GM23338 (cell line): Measurements from ENCODE around the gene SV2A. TPM values are rescaled to one million over a fixed set of nuclear protein-coding genes. Genes with fewer than 3 reads are reported as not detected.

Source experiments
- ATAC-seq: fragments of 200-7000 bp; cut with Tn5 transposase; 3 replicates; pipeline ENCODE4 v1.9.1; 2020
- DNase-seq: peaks from one replicate; pipeline ENCODE4 v3.0.0-alpha.2; 2015; ENCODE audit warnings: low spot score
- H2AFZ ChIP-seq: fragments of 200-600 bp; sonication (generic); 2 replicates; pipeline ENCODE4 v1.8.0; 2016; ENCODE audit warnings: antibody characterized with exemption, mild to moderate bottlenecking, moderate library complexity
- H3F3A ChIP-seq: fragments of 200-600 bp; sonication (generic); replicated peaks from 2 replicates; pipeline ENCODE4 v1.8.0; 2017; ENCODE audit warnings: antibody characterized with exemption, mixed run types, low read depth
- H3K27ac ChIP-seq: fragments of 200-600 bp; sonication (generic); 2 replicates; pipeline ENCODE4 v1.6.1; 2016; ENCODE audit warnings: low read depth
- H3K27me3 ChIP-seq: fragments of 200-600 bp; sonication (generic); 2 replicates; pipeline ENCODE4 v1.8.0; 2016; ENCODE audit warnings: mild to moderate bottlenecking, mixed run types, moderate library complexity; ENCODE audit not compliant: insufficient read depth
- H3K36me3 ChIP-seq: fragments of 200-600 bp; sonication (generic); 2 replicates; pipeline ENCODE4 v1.8.0; 2016; ENCODE audit warnings: mild to moderate bottlenecking; ENCODE audit not compliant: insufficient read depth
- H3K4me1 ChIP-seq: fragments of 200-600 bp; sonication (generic); 2 replicates; pipeline ENCODE4 v1.8.0; 2016; ENCODE audit warnings: mild to moderate bottlenecking, moderate library complexity; ENCODE audit not compliant: insufficient read depth
- H3K4me2 ChIP-seq: fragments of 200-600 bp; sonication (generic); 2 replicates; pipeline ENCODE4 v1.7.1; 2017; ENCODE audit warnings: mixed run types
- H3K4me3 ChIP-seq: fragments of 200-600 bp; sonication (generic); 2 replicates; pipeline ENCODE4 v1.6.1; 2016; ENCODE audit warnings: mixed run types
- H3K79me2 ChIP-seq: fragments of 200-600 bp; sonication (generic); replicated peaks from 2 replicates; pipeline ENCODE4 v1.8.0; 2017; ENCODE audit warnings: mild to moderate bottlenecking; ENCODE audit not compliant: insufficient read depth
- H3K9me2 ChIP-seq: fragments of 200-600 bp; sonication (generic); 2 replicates; pipeline ENCODE4 v1.8.0; 2017; ENCODE audit not compliant: insufficient read depth
- H4K20me1 ChIP-seq: fragments of 200-600 bp; sonication (generic); replicated peaks from 2 replicates; pipeline ENCODE4 v1.8.0; 2017; ENCODE audit warnings: mild to moderate bottlenecking; ENCODE audit not compliant: insufficient read depth
- H3K27ac Mint-ChIP-seq: 2 replicates; pipeline ENCODE4 v1.8.0; 2020; ENCODE audit warnings: inconsistent platforms, mild to moderate bottlenecking, moderate library complexity, mixed read lengths
- H3K27me3 Mint-ChIP-seq: 3 replicates; pipeline ENCODE4 v1.8.0; 2022; ENCODE audit warnings: low read depth, mild to moderate bottlenecking, moderate library complexity, mixed read lengths, inconsistent platforms; ENCODE audit not compliant: insufficient read depth, poor library complexity
- H3K36me3 Mint-ChIP-seq: 3 replicates; pipeline ENCODE4 v1.8.0; 2021; ENCODE audit warnings: low read depth, mild to moderate bottlenecking, inconsistent platforms, moderate library complexity, mixed read lengths
- H3K4me1 Mint-ChIP-seq: 3 replicates; pipeline ENCODE4 v1.8.0; 2020; ENCODE audit warnings: mild to moderate bottlenecking, inconsistent platforms, mixed read lengths
- H3K4me3 Mint-ChIP-seq: 3 replicates; pipeline ENCODE4 v1.8.0; 2021; ENCODE audit warnings: moderate library complexity, mild to moderate bottlenecking, inconsistent platforms, mixed read lengths
- H3K9me3 Mint-ChIP-seq: 3 replicates; pipeline ENCODE4 v1.8.0; 2020; ENCODE audit warnings: moderate library complexity, mild to moderate bottlenecking, inconsistent platforms, mixed read lengths
- CREB1 ChIP-seq: fragments of 250-450 bp; sonication (Bioruptor Pico); IDR thresholded peaks from 2 replicates; pipeline ENCODE4 v1.5.0; 2020; ENCODE audit warnings: low read depth, mild to moderate bottlenecking, moderate library complexity
- EZH2 ChIP-seq: fragments of 200-600 bp; sonication (generic); IDR thresholded peaks from one replicate; pipeline ENCODE4 v1.8.0; 2017; ENCODE audit warnings: antibody characterized with exemption, mild to moderate bottlenecking, low read depth; ENCODE audit not compliant: unreplicated experiment
- EZH2phosphoT487 ChIP-seq: fragments of 200-600 bp; sonication (generic); IDR thresholded peaks from one replicate; pipeline ENCODE4 v1.8.1; 2018; ENCODE audit warnings: antibody characterized with exemption; ENCODE audit not compliant: unreplicated experiment
- JUNB ChIP-seq: IDR thresholded peaks from one replicate; pipeline ENCODE4 v1.6.1; 2016; ENCODE audit warnings: antibody characterized with exemption; ENCODE audit not compliant: unreplicated experiment
- NANOG ChIP-seq: IDR thresholded peaks from 2 replicates; pipeline ENCODE4 v1.6.1; 2016; ENCODE audit warnings: antibody characterized with exemption, borderline replicate concordance
- POLR2AphosphoS5 ChIP-seq: IDR thresholded peaks from 2 replicates; pipeline ENCODE4 v1.6.1; 2016; ENCODE audit warnings: antibody characterized with exemption, low read depth
- STAT1 ChIP-seq: IDR thresholded peaks from one replicate; pipeline ENCODE4 v1.6.1; 2016; ENCODE audit warnings: antibody characterized with exemption; ENCODE audit not compliant: unreplicated experiment
- ZNF114 ChIP-seq: fragments of 250-450 bp; sonication (Bioruptor Pico); IDR thresholded peaks from 2 replicates; pipeline ENCODE4 v1.5.0; 2020; ENCODE audit warnings: mild to moderate bottlenecking, moderate library complexity
- ZNF331 ChIP-seq: fragments of 250-450 bp; sonication (Bioruptor Pico); IDR thresholded peaks from 2 replicates; pipeline ENCODE4 v1.5.0; 2020; ENCODE audit warnings: low read depth, mild to moderate bottlenecking, moderate library complexity
- polyA plus RNA-seq: library from polyadenylated mRNA; unstranded; fragments of >200 nt; fragmentation: Nextera tagmentation; extraction: Ambion mirVana; gene quantifications from 2 replicates; pipeline ENCODE4 v1.2.1, GENCODE V29; 2016
- total RNA-seq: library from RNA; depleted of rRNA; stranded (reverse); fragments of >200 nt; shearing (Covaris generic); gene quantifications from 2 replicates; pipeline ENCODE4 v1.2.3, GENCODE V29; 2014
- TF ChIP-seq, protein P1 (sequence below): fragments of 250-450 bp; sonication (Bioruptor Pico); IDR thresholded peaks from 2 replicates; pipeline ENCODE4 v1.5.0; 2020; ENCODE audit warnings: mild to moderate bottlenecking, moderate library complexity
- TF ChIP-seq, protein P2 (sequence below): IDR thresholded peaks from 2 replicates; pipeline ENCODE4 v1.6.1; 2016; ENCODE audit warnings: antibody characterized with exemption
- TF ChIP-seq, protein P3 (sequence below), 2 experiments: fragments of 200-600 bp in 1 of 2; sonication (generic) in 1 of 2; conservative IDR thresholded peaks; 2 replicates each; pipeline versions ENCODE4 v1.5.1 to v1.6.1; 2016 to 2017; ENCODE audit warnings: antibody characterized with exemption in 2 of 2, low read depth in 2 of 2, mild to moderate bottlenecking in 2 of 2, moderate library complexity in 1 of 2
- TF ChIP-seq, protein P4 (sequence below): IDR thresholded peaks from one replicate; pipeline ENCODE4 v1.6.1; 2018; ENCODE audit warnings: antibody characterized with exemption; ENCODE audit not compliant: unreplicated experiment

SV2A gene
- total and polyA plus RNA-seq, 2 experiments from 2014 or later: 17.8 to 41.7 TPM

DNA sequence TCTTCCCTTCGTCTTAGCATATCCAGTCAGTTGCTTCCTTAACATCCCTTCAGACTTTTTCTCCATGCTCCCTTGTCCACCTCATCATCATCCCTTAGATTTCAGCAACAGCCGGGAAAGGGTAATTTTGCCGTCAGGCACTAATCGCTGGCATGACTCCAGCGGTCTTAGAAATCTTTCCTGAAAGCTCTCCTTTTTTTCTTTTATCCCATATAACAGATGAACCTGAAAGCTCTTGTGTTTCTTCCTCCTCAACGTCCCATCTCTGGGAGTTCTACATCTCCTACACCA is 28.7 kb downstream of the SV2A start:
- ATAC-seq: no peak
- no peaks in the 10 kb centered on the region for H3K27me3 ChIP-seq
- Mint-ChIP-seq H3K4me3 (no peak overlapping the region), H3K27me3 (peaks cover 3% of the 10 kb centered on the region), H3K36me3 (no peaks in the 10 kb centered on the region), H3K4me1 (peaks cover 4% of the 10 kb centered on the region; the same call in 2 of the 3 replicates), H3K9me3 (no peaks in the 10 kb centered on the region), H3K27ac (no peak overlapping the region)
- TF ChIP-seq EZH2 (no peak), STAT1 (no peak), NANOG (no peak), ZNF331 (CRISPR knock-in tag) (no peak), ZNF114 (CRISPR knock-in tag) (no peak), CREB1 (CRISPR knock-in tag) (no peak), EZH2phosphoT487 (no peak), POLR2AphosphoS5 (no peak), JUNB (no peak)
- TF ChIP-seq, protein P1, sequence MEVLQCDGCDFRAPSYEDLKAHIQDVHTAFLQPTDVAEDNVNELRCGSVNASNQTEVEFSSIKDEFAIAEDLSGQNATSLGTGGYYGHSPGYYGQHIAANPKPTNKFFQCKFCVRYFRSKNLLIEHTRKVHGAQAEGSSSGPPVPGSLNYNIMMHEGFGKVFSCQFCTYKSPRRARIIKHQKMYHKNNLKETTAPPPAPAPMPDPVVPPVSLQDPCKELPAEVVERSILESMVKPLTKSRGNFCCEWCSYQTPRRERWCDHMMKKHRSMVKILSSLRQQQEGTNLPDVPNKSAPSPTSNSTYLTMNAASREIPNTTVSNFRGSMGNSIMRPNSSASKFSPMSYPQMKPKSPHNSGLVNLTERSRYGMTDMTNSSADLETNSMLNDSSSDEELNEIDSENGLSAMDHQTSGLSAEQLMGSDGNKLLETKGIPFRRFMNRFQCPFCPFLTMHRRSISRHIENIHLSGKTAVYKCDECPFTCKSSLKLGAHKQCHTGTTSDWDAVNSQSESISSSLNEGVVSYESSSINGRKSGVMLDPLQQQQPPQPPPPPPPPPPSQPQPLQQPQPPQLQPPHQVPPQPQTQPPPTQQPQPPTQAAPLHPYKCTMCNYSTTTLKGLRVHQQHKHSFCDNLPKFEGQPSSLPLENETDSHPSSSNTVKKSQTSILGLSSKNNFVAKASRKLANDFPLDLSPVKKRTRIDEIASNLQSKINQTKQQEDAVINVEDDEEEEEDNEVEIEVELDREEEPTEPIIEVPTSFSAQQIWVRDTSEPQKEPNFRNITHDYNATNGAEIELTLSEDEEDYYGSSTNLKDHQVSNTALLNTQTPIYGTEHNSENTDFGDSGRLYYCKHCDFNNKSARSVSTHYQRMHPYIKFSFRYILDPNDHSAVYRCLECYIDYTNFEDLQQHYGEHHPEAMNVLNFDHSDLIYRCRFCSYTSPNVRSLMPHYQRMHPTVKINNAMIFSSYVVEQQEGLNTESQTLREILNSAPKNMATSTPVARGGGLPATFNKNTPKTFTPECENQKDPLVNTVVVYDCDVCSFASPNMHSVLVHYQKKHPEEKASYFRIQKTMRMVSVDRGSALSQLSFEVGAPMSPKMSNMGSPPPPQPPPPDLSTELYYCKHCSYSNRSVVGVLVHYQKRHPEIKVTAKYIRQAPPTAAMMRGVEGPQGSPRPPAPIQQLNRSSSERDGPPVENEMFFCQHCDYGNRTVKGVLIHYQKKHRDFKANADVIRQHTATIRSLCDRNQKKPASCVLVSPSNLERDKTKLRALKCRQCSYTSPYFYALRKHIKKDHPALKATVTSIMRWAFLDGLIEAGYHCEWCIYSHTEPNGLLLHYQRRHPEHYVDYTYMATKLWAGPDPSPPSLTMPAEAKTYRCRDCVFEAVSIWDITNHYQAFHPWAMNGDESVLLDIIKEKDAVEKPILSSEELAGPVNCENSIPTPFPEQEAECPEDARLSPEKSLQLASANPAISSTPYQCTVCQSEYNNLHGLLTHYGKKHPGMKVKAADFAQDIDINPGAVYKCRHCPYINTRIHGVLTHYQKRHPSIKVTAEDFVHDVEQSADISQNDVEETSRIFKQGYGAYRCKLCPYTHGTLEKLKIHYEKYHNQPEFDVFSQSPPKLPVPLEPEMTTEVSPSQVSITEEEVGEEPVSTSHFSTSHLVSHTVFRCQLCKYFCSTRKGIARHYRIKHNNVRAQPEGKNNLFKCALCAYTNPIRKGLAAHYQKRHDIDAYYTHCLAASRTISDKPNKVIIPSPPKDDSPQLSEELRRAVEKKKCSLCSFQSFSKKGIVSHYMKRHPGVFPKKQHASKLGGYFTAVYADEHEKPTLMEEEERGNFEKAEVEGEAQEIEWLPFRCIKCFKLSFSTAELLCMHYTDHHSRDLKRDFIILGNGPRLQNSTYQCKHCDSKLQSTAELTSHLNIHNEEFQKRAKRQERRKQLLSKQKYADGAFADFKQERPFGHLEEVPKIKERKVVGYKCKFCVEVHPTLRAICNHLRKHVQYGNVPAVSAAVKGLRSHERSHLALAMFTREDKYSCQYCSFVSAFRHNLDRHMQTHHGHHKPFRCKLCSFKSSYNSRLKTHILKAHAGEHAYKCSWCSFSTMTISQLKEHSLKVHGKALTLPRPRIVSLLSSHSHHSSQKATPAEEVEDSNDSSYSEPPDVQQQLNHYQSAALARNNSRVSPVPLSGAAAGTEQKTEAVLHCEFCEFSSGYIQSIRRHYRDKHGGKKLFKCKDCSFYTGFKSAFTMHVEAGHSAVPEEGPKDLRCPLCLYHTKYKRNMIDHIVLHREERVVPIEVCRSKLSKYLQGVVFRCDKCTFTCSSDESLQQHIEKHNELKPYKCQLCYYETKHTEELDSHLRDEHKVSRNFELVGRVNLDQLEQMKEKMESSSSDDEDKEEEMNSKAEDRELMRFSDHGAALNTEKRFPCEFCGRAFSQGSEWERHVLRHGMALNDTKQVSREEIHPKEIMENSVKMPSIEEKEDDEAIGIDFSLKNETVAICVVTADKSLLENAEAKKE (CRISPR knock-in tag): no peak
- TF ChIP-seq, protein P2, sequence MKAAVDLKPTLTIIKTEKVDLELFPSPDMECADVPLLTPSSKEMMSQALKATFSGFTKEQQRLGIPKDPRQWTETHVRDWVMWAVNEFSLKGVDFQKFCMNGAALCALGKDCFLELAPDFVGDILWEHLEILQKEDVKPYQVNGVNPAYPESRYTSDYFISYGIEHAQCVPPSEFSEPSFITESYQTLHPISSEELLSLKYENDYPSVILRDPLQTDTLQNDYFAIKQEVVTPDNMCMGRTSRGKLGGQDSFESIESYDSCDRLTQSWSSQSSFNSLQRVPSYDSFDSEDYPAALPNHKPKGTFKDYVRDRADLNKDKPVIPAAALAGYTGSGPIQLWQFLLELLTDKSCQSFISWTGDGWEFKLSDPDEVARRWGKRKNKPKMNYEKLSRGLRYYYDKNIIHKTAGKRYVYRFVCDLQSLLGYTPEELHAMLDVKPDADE: no peak
- TF ChIP-seq, protein P3, sequence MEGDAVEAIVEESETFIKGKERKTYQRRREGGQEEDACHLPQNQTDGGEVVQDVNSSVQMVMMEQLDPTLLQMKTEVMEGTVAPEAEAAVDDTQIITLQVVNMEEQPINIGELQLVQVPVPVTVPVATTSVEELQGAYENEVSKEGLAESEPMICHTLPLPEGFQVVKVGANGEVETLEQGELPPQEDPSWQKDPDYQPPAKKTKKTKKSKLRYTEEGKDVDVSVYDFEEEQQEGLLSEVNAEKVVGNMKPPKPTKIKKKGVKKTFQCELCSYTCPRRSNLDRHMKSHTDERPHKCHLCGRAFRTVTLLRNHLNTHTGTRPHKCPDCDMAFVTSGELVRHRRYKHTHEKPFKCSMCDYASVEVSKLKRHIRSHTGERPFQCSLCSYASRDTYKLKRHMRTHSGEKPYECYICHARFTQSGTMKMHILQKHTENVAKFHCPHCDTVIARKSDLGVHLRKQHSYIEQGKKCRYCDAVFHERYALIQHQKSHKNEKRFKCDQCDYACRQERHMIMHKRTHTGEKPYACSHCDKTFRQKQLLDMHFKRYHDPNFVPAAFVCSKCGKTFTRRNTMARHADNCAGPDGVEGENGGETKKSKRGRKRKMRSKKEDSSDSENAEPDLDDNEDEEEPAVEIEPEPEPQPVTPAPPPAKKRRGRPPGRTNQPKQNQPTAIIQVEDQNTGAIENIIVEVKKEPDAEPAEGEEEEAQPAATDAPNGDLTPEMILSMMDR (conservative IDR thresholded peaks at IDR 0.05; ENCODE audit: low read depth in 2 of 2): no peak
- TF ChIP-seq, protein P4, sequence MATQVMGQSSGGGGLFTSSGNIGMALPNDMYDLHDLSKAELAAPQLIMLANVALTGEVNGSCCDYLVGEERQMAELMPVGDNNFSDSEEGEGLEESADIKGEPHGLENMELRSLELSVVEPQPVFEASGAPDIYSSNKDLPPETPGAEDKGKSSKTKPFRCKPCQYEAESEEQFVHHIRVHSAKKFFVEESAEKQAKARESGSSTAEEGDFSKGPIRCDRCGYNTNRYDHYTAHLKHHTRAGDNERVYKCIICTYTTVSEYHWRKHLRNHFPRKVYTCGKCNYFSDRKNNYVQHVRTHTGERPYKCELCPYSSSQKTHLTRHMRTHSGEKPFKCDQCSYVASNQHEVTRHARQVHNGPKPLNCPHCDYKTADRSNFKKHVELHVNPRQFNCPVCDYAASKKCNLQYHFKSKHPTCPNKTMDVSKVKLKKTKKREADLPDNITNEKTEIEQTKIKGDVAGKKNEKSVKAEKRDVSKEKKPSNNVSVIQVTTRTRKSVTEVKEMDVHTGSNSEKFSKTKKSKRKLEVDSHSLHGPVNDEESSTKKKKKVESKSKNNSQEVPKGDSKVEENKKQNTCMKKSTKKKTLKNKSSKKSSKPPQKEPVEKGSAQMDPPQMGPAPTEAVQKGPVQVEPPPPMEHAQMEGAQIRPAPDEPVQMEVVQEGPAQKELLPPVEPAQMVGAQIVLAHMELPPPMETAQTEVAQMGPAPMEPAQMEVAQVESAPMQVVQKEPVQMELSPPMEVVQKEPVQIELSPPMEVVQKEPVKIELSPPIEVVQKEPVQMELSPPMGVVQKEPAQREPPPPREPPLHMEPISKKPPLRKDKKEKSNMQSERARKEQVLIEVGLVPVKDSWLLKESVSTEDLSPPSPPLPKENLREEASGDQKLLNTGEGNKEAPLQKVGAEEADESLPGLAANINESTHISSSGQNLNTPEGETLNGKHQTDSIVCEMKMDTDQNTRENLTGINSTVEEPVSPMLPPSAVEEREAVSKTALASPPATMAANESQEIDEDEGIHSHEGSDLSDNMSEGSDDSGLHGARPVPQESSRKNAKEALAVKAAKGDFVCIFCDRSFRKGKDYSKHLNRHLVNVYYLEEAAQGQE: no peak
- H2AFZ ChIP-seq: 0 out of 2 replicates have a peak overlapping the region, but pooled peaks have one; percentile 11
- H3K4me3 ChIP-seq: peak overlapping the region; percentile 81
- H3K79me2 ChIP-seq: 0 out of 2 replicates have a peak, but pooled peaks cover 5% of the 10 kb centered on the region
- peak overlapping the region; percentile 79 for H3K4me2 ChIP-seq
- H3F3A ChIP-seq: peaks cover 12% of the 10 kb centered on the region; the same call in 1 of the 2 replicates
- peaks cover 3% of the 10 kb centered on the region; the same call in 1 of the 2 replicates for H3K4me1 ChIP-seq
- no peak for DNase-seq
- H4K20me1 ChIP-seq: no peaks in the 10 kb centered on the region
- no peaks in the 10 kb centered on the region for H3K9me2 ChIP-seq
- peak overlapping the region; percentile 98 for H3K27ac ChIP-seq
- H3K36me3 ChIP-seq: no peaks in the 10 kb centered on the region
